C4-2B (cell line): ENCODE results near the gene COG1.

ENCODE experiments used
- CTCF ChIP-seq: fragments of 450-650 bp; conservative IDR thresholded peaks from 2 replicates; pipeline ENCODE4 v1.5.1; 2017; ENCODE audit warnings: mild to moderate bottlenecking
- ZFX ChIP-seq: fragments of 450-650 bp; IDR thresholded peaks from 2 replicates; pipeline ENCODE4 v1.6.1; 2017

GRCh38 chr17:73223626-73224230 is 30.9 kb downstream of the COG1 start:
- TF ChIP-seq CTCF: no peak
- no peak for TF ChIP-seq ZFX
